NB4 (cell line): Measurements from ENCODE around the gene PIP5K1B.

Experiments used
- CTCF ChIP-seq: IDR thresholded peaks from one replicate; pipeline ENCODE4 v1.5.1; 2012; ENCODE audit warnings: low read depth, low read length
- MAX ChIP-seq: IDR thresholded peaks from 2 replicates; pipeline ENCODE4 v1.6.1; 2011; ENCODE audit warnings: low read depth, low read length
- POLR2A ChIP-seq: IDR thresholded peaks from 2 replicates; pipeline ENCODE4 v1.6.1; 2011; ENCODE audit warnings: mild to moderate bottlenecking; ENCODE audit not compliant: insufficient read length; ENCODE audit errors: extremely low read depth

DNA sequence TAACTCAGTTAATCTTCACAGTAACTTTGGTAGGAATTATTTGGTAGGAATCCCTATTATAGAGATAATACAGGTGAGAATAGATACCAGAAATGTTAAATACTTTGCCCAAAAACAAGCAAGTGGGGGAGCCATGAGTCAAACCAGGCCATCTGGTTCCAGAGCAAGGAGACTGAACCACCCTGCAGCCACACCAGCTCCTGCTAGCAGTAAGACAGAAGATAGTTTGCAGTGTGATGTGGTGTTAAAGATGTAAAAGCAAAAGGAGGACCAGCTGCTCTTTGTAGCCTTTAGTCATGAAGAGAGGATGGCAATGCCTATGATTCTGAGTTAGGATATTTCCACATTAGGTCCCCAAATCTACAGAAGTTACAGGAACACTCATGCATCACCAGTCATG, 207.5 kb downstream of the PIP5K1B start:
- TF ChIP-seq CTCF (no peak), POLR2A (no peak), MAX (no peak)
